GM18909 (cell line): ENCODE measurements around the gene TRAF3IP1.
"Not testable (repeated sequence)": the region's sequence is repeated elsewhere in the genome, so short reads cannot be mapped to it uniquely, and the experiment has no call there.

ENCODE experiments used
- ATAC-seq: cut with Tn5 transposase; IDR thresholded peaks from one replicate; pipeline ENCODE4 v1.9.1; 2021; ENCODE audit warnings: mild to moderate bottlenecking; ENCODE audit not compliant: unreplicated experiment, poor library complexity

TRAF3IP1 gene

GRCh38 chr2:238338710-238339394 is 18.5 kb downstream of the TRAF3IP1 start:
- ATAC-seq = no peak

- no peak for ATAC-seq
Measured at GRCh38 chr2:238339395-238339780, 19.1 kb downstream of the TRAF3IP1 start.

- no peak for ATAC-seq
Measured at GRCh38 chr2:238339814-238340213, 19.5 kb downstream of the TRAF3IP1 start.

GRCh38 chr2:238341536-238341935 is 21.2 kb downstream of the TRAF3IP1 start:
- ATAC-seq = no peak

GRCh38 chr2:238344035-238344434 is 23.7 kb downstream of the TRAF3IP1 start:
- no peak for ATAC-seq

- ATAC-seq = no peak
Measured at GRCh38 chr2:238344517-238344916, 24.2 kb downstream of the TRAF3IP1 start.

GRCh38 chr2:238345297-238345968 is 25.1 kb downstream of the TRAF3IP1 start:
- no peak for ATAC-seq

GRCh38 chr2:238346544-238346943 is 26.2 kb downstream of the TRAF3IP1 start:
- ATAC-seq = no peak

GRCh38 chr2:238350150-238350897 is 30.0 kb downstream of the TRAF3IP1 start:
- ATAC-seq = no peak

- ATAC-seq = no peak
Measured at GRCh38 chr2:238351315-238351714, 31.0 kb downstream of the TRAF3IP1 start.

- no peak for ATAC-seq
Measured at GRCh38 chr2:238352361-238352760, 32.0 kb downstream of the TRAF3IP1 start.

GRCh38 chr2:238358769-238359168 is 38.5 kb downstream of the TRAF3IP1 start:
- no peak for ATAC-seq

- ATAC-seq = no peak
Measured at GRCh38 chr2:238359403-238359802, 39.1 kb downstream of the TRAF3IP1 start.

- ATAC-seq = no peak
Measured at GRCh38 chr2:238361877-238362276, 41.6 kb downstream of the TRAF3IP1 start.

- no peak for ATAC-seq
Measured at GRCh38 chr2:238362626-238363025, 42.3 kb downstream of the TRAF3IP1 start.

- no peak for ATAC-seq
Measured at GRCh38 chr2:238369591-238370040, 49.3 kb downstream of the TRAF3IP1 start.

GRCh38 chr2:238370094-238370822 is 49.9 kb downstream of the TRAF3IP1 start:
- no peak for ATAC-seq

GRCh38 chr2:238370823-238371372 is 50.6 kb downstream of the TRAF3IP1 start:
- no peak for ATAC-seq

GRCh38 chr2:238372277-238372676 is 52.0 kb downstream of the TRAF3IP1 start:
- ATAC-seq = not testable (repeated sequence)

GRCh38 chr2:238376884-238377391 is 56.6 kb downstream of the TRAF3IP1 start:
- ATAC-seq = no peak
